ENCODE results near the gene XPO5.

The XPO5 gene

DNA sequence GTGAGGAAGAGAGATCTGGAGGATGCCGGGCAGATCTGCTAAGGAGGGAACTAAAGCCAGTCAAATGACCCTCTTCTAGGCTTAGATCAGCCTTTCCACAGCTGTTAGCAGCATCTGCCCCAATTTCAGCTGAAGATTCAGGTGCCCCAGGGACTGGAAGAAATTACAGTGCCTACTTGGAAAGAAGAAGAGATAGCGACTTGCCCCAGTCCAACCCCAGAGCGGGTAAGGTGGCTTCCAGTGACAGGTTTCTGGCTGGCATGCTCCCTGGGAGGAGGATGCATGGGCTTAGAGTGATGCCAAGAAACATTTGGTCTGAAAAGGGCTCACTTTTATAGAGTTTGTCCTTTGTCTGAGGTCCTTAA, 97.8 kb downstream of the XPO5 start:
- TF ChIP-seq ZNF274 (IDR thresholded peaks at IDR 0.05; ENCODE audit: low read depth, low read length) (no peak), YY1 (IDR thresholded peaks at IDR 0.05; ENCODE audit: insufficient read depth, insufficient read length) (no peak), SUZ12 (IDR thresholded peaks at IDR 0.05; ENCODE audit: extremely low read depth, insufficient read depth, insufficient read length) (no peak)
- peak overlapping the region; percentile 51 for H3K4me3 ChIP-seq (ENCODE audit: insufficient read length, low read depth)
- peak overlapping the region; percentile 87 for H3K9ac ChIP-seq (ENCODE audit: insufficient read length, low read depth)
- peaks cover 8% of the 10 kb centered on the region for H3K4me1 ChIP-seq (ENCODE audit: insufficient read depth, insufficient read length)
- peaks cover 14% of the 10 kb centered on the region for H3K36me3 ChIP-seq (ENCODE audit: insufficient read depth, insufficient read length, low read length)
- H3K27me3 ChIP-seq (ENCODE audit: insufficient read depth, insufficient read length): no peaks in the 10 kb centered on the region
- no peaks in the 10 kb centered on the region for H3K9me3 ChIP-seq (ENCODE audit: insufficient read depth, low read length)
- no peak for DNase-seq (ENCODE audit: low read depth, low spot score)

- DNase-seq (ENCODE audit: low read depth, low spot score): peak; percentile 63
- Histone ChIP-seq H3K27me3 (ENCODE audit: insufficient read depth, insufficient read length) (no peaks in the 10 kb centered on the region), H3K4me3 (ENCODE audit: insufficient read length, low read depth) (peak within 1 kb of the TSS; percentile 51), H3K9me3 (ENCODE audit: insufficient read depth, low read length) (no peaks in the 10 kb centered on the region), H3K4me1 (ENCODE audit: insufficient read depth, insufficient read length) (peaks cover 8% of the 10 kb centered on the region), H3K36me3 (ENCODE audit: insufficient read depth, insufficient read length, low read length) (peaks cover 13% of the 10 kb centered on the region), H3K9ac (ENCODE audit: insufficient read length, low read depth) (peak within 1 kb of the TSS; percentile 87)
- peak; percentile 70 for TF ChIP-seq YY1 (IDR thresholded peaks at IDR 0.05; ENCODE audit: insufficient read depth, insufficient read length)
- TF ChIP-seq ZNF274 (IDR thresholded peaks at IDR 0.05; ENCODE audit: low read depth, low read length): no peak
These were observed 98.4 kb downstream of the XPO5 start, which contains the start of gene TJAP1 for GRCh38 chr6:43477235-43478007. TJAP1 (plus strand) TSS chr6:43477570; CDS start chr6:43499002, 21,432 bp downstream.

GRCh38 chr6:43476746-43477145, 99.1 kb downstream of the XPO5 start:
- Histone ChIP-seq H3K4me1 (ENCODE audit: insufficient read depth, insufficient read length) (peaks cover 8% of the 10 kb centered on the region), H3K9ac (ENCODE audit: insufficient read length, low read depth) (peak overlapping the region; percentile 39), H3K9me3 (ENCODE audit: insufficient read depth, low read length) (no peaks in the 10 kb centered on the region), H3K4me3 (ENCODE audit: insufficient read length, low read depth) (no peak overlapping the region), H3K36me3 (ENCODE audit: insufficient read depth, insufficient read length, low read length) (peaks cover 11% of the 10 kb centered on the region), H3K27me3 (ENCODE audit: insufficient read depth, insufficient read length) (no peaks in the 10 kb centered on the region)
- TF ChIP-seq YY1 (IDR thresholded peaks at IDR 0.05; ENCODE audit: insufficient read depth, insufficient read length) (no peak), ZNF274 (IDR thresholded peaks at IDR 0.05; ENCODE audit: low read depth, low read length) (no peak), SUZ12 (IDR thresholded peaks at IDR 0.05; ENCODE audit: extremely low read depth, insufficient read depth, insufficient read length) (no peak)
- DNase-seq (ENCODE audit: low read depth, low spot score): no peak

DNA sequence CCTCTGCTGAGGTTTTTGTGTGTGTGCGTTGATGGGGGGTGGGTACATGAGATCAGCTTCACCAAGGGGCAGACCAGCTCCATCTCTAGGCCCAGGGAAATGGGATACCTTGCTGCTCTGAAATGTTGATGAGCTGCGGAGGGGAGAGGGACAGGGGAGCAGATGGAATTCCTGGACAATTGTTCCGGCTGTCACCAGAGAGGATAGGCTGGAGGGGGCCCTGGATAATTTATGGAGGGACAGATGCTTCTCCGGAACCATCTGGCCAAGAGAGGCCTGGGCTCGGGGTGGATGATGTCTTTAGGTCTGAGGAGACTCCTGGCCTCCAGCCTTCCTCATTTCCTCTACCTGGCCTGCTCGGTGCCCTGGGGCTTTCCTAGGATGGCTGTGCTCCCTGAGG, 100.3 kb downstream of the XPO5 start:
- peak overlapping the region; percentile 8 for H3K9ac ChIP-seq (ENCODE audit: insufficient read length, low read depth)
- TF ChIP-seq SUZ12 (IDR thresholded peaks at IDR 0.05; ENCODE audit: extremely low read depth, insufficient read depth, insufficient read length) (no peak), YY1 (IDR thresholded peaks at IDR 0.05; ENCODE audit: insufficient read depth, insufficient read length) (no peak), ZNF274 (IDR thresholded peaks at IDR 0.05; ENCODE audit: low read depth, low read length) (no peak)

DNA sequence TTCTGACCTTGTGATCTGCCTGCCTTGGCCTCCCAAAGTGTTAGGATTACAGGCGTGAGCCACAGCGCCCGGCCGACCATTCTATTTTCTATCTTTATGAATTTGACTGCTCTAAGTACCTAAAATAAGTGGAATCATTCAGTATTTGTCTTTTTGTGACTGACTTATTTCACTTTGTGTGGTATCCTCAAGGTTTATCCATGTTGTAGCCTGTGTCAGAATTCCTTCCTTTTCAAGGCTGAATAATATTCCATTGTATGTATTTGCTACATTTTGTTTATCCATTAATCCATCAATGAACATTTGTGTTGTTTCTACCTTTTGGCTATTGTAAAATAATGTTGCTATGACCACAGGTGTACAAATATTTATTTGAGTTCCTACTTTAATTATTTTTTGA, 103.3 kb downstream of the XPO5 start:
- TF ChIP-seq SUZ12 (IDR thresholded peaks at IDR 0.05; ENCODE audit: extremely low read depth, insufficient read depth, insufficient read length) (no peak), YY1 (IDR thresholded peaks at IDR 0.05; ENCODE audit: insufficient read depth, insufficient read length) (no peak), ZNF274 (IDR thresholded peaks at IDR 0.05; ENCODE audit: low read depth, low read length) (no peak)
- DNase-seq (ENCODE audit: low read depth, low spot score): no peak
- Histone ChIP-seq H3K4me1 (ENCODE audit: insufficient read depth, insufficient read length) (peaks cover 10% of the 10 kb centered on the region), H3K9me3 (ENCODE audit: insufficient read depth, low read length) (no peaks in the 10 kb centered on the region), H3K27me3 (ENCODE audit: insufficient read depth, insufficient read length) (no peaks in the 10 kb centered on the region), H3K4me3 (ENCODE audit: insufficient read length, low read depth) (no peak overlapping the region), H3K36me3 (ENCODE audit: insufficient read depth, insufficient read length, low read length) (no peaks in the 10 kb centered on the region), H3K9ac (ENCODE audit: insufficient read length, low read depth) (no peak overlapping the region)

More for the DNA sequence above, 100.3 kb downstream of the XPO5 start:
- peaks cover 8% of the 10 kb centered on the region for H3K4me1 ChIP-seq (ENCODE audit: insufficient read depth, insufficient read length)
- H3K27me3 ChIP-seq (ENCODE audit: insufficient read depth, insufficient read length): no peaks in the 10 kb centered on the region
- peaks cover 11% of the 10 kb centered on the region for H3K36me3 ChIP-seq (ENCODE audit: insufficient read depth, insufficient read length, low read length)
- H3K9me3 ChIP-seq (ENCODE audit: insufficient read depth, low read length): no peaks in the 10 kb centered on the region
- no peak overlapping the region for H3K4me3 ChIP-seq (ENCODE audit: insufficient read length, low read depth)
- no peak for DNase-seq (ENCODE audit: low read depth, low spot score)
